BJ (cell line): ENCODE data around the gene MTCL3.

Experiments used
- CTCF ChIA-PET: fragments of 350-600 bp; formaldehyde crosslinking; extraction: SDS; loops from one replicate; lab custom pipeline; 2021; ENCODE audit warnings: antibody characterized with exemption, inconsistent platforms; lab: Yijun Ruan, JAX
- POLR2A ChIA-PET: fragments of 300-600 bp; sonication (Branson Sonifier 250); formaldehyde crosslinking; extraction: SDS; loops from one replicate; lab custom pipeline; 2021; ENCODE audit warnings: antibody characterized with exemption; lab: Charles Lee
- DNase-seq: peaks from one replicate; pipeline ENCODE4 v3.0.0-alpha.2; 2011; ENCODE audit warnings: low read depth
- H3K27me3 ChIP-seq: 2 replicates; pipeline ENCODE4 v1.6.0; 2011; ENCODE audit warnings: low read length; ENCODE audit not compliant: control insufficient read depth, insufficient read depth
- H3K36me3 ChIP-seq: 2 replicates; pipeline ENCODE4 v1.5.1; 2011; ENCODE audit warnings: low read length; ENCODE audit not compliant: control insufficient read depth, insufficient read depth
- H3K4me3 ChIP-seq: 2 replicates; pipeline ENCODE4 v1.5.1; 2011; ENCODE audit warnings: low read depth, mild to moderate bottlenecking, control low read depth, low read length
- TF ChIP-seq, protein P1 (sequence below): IDR thresholded peaks from 2 replicates; pipeline ENCODE4 v1.5.1; 2011; ENCODE audit warnings: low read depth, mild to moderate bottlenecking, control low read depth, inconsistent platforms, low read length, moderate library complexity; ENCODE audit not compliant: insufficient read depth

MTCL3 gene

GRCh38 chr6:127483399-127484055, 35.6 kb downstream of the MTCL3 start:
- ChIA-PET POLR2A (no interaction called here), CTCF (interaction anchor here (0.8 to 1.8 kb wide), 2 partner anchors 33 to 55 kb away, joined by 4 to 6 read pairs; no protein-coding TSS in a partner anchor)
- Histone ChIP-seq H3K27me3 (no peaks in the 10 kb centered on the region), H3K4me3 (no peak overlapping the region), H3K36me3 (no peaks in the 10 kb centered on the region)
- TF ChIP-seq, protein P1, sequence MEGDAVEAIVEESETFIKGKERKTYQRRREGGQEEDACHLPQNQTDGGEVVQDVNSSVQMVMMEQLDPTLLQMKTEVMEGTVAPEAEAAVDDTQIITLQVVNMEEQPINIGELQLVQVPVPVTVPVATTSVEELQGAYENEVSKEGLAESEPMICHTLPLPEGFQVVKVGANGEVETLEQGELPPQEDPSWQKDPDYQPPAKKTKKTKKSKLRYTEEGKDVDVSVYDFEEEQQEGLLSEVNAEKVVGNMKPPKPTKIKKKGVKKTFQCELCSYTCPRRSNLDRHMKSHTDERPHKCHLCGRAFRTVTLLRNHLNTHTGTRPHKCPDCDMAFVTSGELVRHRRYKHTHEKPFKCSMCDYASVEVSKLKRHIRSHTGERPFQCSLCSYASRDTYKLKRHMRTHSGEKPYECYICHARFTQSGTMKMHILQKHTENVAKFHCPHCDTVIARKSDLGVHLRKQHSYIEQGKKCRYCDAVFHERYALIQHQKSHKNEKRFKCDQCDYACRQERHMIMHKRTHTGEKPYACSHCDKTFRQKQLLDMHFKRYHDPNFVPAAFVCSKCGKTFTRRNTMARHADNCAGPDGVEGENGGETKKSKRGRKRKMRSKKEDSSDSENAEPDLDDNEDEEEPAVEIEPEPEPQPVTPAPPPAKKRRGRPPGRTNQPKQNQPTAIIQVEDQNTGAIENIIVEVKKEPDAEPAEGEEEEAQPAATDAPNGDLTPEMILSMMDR, result no peak
- DNase-seq, result no peak

DNA sequence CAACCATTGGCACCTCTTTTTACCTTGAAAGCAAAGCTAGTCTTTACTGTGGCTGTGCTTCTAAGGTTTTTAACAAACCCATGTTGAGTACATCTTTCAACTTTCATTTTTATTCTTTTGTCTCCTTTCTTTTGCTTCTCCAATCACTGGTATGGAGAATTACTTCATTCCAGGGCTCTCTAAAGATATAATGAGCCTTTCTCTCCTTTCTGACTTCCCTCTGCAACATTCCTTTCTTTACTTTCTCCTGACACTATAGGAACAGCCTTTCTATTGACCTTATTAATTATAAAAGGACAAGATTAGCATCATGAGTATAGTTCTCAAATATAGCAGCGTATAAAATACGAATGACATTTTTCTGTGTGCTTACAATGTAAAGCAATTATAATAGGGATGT, 36.8 kb downstream of the MTCL3 start:
- no peak overlapping the region for H3K4me3 ChIP-seq
- TF ChIP-seq, protein P1, result no peak

DNA sequence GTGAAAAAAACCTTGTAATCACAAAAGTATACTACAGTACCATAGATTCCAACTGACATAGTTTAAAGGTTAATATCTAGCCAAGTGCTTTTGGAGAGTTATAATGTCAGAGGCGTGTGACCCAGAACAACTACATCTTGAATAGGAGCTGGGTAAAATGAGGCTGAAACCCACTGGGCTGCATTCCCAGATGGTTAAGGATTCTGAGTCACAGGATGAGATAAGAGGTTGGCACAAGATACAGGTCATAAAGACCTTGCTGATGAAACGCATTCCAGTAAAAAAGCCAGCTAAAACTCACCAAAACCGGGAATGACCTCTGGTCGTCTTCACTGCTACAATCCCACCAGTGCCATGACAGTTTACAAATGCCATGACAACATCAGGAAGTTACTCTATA, 37.5 kb downstream of the MTCL3 start:
- H3K27me3 ChIP-seq, result no peaks in the 10 kb centered on the region
- no peak for DNase-seq
- no peak overlapping the region for H3K4me3 ChIP-seq
- H3K36me3 ChIP-seq, result no peaks in the 10 kb centered on the region
- POLR2A ChIA-PET, result no interaction called here
- CTCF ChIA-PET, result no interaction called here
- TF ChIP-seq, protein P1, result no peak

More for the DNA sequence above, 36.8 kb downstream of the MTCL3 start:
- POLR2A ChIA-PET, result no interaction called here
- no peak for DNase-seq
- no peaks in the 10 kb centered on the region for H3K36me3 ChIP-seq
- CTCF ChIA-PET, result no interaction called here
- no peaks in the 10 kb centered on the region for H3K27me3 ChIP-seq

DNA sequence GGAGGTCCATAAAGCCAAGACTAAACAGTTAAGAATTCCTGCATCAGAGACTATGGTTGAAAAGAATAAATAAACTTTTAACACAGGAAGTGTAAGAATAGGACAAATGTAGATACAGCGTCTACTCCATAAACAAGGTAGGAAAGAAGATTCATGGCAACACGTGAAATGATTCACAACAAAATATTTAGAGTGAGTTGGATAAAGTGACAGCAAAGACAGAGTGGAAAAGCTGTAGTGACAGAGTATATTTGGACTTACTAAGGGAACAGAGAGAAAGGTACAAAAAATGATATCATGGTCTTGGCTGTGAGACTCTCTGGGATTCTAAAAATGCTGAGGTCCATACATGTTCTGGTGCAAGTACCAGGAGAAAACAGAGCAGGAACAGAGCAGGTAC, 38.0 kb downstream of the MTCL3 start:
- no peak for DNase-seq
- POLR2A ChIA-PET, result no interaction called here
- H3K4me3 ChIP-seq, result no peak overlapping the region
- TF ChIP-seq, protein P1, result no peak
- no peaks in the 10 kb centered on the region for H3K27me3 ChIP-seq
- CTCF ChIA-PET, result no interaction called here
- H3K36me3 ChIP-seq, result no peaks in the 10 kb centered on the region

- POLR2A ChIA-PET, result no interaction called here
- CTCF ChIA-PET, result no interaction called here
- DNase-seq, result no peak
- TF ChIP-seq, protein P1, result no peak
- no peaks in the 10 kb centered on the region for H3K27me3 ChIP-seq
- no peak overlapping the region for H3K4me3 ChIP-seq
- peaks cover 1% of the 10 kb centered on the region; the same call in 1 of the 2 replicates for H3K36me3 ChIP-seq
Observed at GRCh38 chr6:127477658-127478057, 41.5 kb downstream of the MTCL3 start.
